ENCODE measurements around the gene TESMIN. TPM values are rescaled to one million over a fixed set of nuclear protein-coding genes. Genes with fewer than 3 reads are reported as not detected.

Gene TESMIN
- total RNA-seq, 1 experiment from 2014 or later = 24.8 TPM

DNA sequence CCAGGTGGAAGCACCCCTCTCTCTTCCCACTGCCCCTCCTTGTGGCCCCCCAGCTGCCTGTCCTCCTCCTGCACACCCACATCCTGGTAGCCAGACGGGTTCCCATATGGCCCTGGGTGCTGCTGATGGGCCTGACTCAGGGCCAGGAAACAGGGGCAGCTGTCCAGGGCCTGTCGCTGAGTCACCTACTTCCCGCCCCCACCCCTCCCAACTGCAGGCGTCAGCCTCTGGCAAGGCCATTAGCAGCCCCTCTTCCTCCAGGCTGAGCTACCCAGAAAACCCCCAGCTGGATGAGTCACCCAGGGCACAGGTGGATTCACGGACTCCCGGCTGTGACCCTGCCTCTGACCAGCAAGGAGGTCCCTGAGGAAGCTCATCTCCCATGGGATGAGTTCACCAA is 73.9 kb downstream of the TESMIN start (continued):
- TF ChIP-seq, protein P1, sequence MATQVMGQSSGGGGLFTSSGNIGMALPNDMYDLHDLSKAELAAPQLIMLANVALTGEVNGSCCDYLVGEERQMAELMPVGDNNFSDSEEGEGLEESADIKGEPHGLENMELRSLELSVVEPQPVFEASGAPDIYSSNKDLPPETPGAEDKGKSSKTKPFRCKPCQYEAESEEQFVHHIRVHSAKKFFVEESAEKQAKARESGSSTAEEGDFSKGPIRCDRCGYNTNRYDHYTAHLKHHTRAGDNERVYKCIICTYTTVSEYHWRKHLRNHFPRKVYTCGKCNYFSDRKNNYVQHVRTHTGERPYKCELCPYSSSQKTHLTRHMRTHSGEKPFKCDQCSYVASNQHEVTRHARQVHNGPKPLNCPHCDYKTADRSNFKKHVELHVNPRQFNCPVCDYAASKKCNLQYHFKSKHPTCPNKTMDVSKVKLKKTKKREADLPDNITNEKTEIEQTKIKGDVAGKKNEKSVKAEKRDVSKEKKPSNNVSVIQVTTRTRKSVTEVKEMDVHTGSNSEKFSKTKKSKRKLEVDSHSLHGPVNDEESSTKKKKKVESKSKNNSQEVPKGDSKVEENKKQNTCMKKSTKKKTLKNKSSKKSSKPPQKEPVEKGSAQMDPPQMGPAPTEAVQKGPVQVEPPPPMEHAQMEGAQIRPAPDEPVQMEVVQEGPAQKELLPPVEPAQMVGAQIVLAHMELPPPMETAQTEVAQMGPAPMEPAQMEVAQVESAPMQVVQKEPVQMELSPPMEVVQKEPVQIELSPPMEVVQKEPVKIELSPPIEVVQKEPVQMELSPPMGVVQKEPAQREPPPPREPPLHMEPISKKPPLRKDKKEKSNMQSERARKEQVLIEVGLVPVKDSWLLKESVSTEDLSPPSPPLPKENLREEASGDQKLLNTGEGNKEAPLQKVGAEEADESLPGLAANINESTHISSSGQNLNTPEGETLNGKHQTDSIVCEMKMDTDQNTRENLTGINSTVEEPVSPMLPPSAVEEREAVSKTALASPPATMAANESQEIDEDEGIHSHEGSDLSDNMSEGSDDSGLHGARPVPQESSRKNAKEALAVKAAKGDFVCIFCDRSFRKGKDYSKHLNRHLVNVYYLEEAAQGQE (IDR thresholded peaks at IDR 0.05; ENCODE audit: low read depth) = no peak

- Histone ChIP-seq H3K36me3 (ENCODE audit: control insufficient read depth in 1 of 2, insufficient read depth in 2 of 2, low read length in 2 of 2) (no peaks in the 10 kb centered on the region), H3K4me3 (replicated peaks in 1 of 2; ENCODE audit: low read depth in 1 of 2, low read length in 2 of 2) (no peak overlapping the region), H3K9me3 (ENCODE audit: control insufficient read depth in 1 of 2, insufficient read depth in 1 of 2, low read depth in 1 of 2, low read length in 2 of 2) (peaks cover 0 to 3% of the 10 kb centered on the region in 2 experiments; a peak in 1 of 4 replicates), H3K79me2 (ENCODE audit: insufficient read depth, low read length) (no peaks in the 10 kb centered on the region), H4K20me1 (ENCODE audit: insufficient read depth) (no peaks in the 10 kb centered on the region), H3K9ac (ENCODE audit: low read length) (no peak overlapping the region), H2AFZ (ENCODE audit: low read depth, low read length, poor library complexity, severe bottlenecking) (no peak overlapping the region), H3K27ac (ENCODE audit: low read depth, low read length) (no peak overlapping the region), H3K27me3 (ENCODE audit: insufficient read depth, low read length) (no peaks in the 10 kb centered on the region), H3K9me2 (ENCODE audit: insufficient read depth) (no peaks in the 10 kb centered on the region), H3K4me1 (ENCODE audit: control insufficient read depth in 1 of 2, insufficient read depth in 2 of 2, low read length in 2 of 2) (peaks cover 10 to 15% of the 10 kb centered on the region in 2 experiments), H3K4me2 (ENCODE audit: low read length) (no peak overlapping the region)
- CTCF ChIA-PET = no interaction called here
- BruUV-seq (replicated peaks) = no TSS peak
- RAD21 ChIA-PET (ENCODE audit: low non-redundant PET in 1 of 2, low total read pairs in 2 of 2, uncharacterized antibody in 2 of 2, unreplicated experiment in 2 of 2) = no interaction called here
- ATAC-seq = no peak
- no peak for DNase-seq (ENCODE audit: low read depth, low spot score)
- intact Hi-C loops (cut with micrococcal nuclease) = no loop called here
- POLR2A ChIA-PET = no interaction called here
- TF ChIP-seq, protein P2, sequence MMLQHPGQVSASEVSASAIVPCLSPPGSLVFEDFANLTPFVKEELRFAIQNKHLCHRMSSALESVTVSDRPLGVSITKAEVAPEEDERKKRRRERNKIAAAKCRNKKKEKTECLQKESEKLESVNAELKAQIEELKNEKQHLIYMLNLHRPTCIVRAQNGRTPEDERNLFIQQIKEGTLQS (IDR thresholded peaks at IDR 0.05) = no peak
- TF ChIP-seq CEBPB (IDR thresholded peaks at IDR 0.05; ENCODE audit: low read depth) = no peak
Measured at GRCh38 chr11:68674461-68674860, 76.9 kb downstream of the TESMIN start.

DNA sequence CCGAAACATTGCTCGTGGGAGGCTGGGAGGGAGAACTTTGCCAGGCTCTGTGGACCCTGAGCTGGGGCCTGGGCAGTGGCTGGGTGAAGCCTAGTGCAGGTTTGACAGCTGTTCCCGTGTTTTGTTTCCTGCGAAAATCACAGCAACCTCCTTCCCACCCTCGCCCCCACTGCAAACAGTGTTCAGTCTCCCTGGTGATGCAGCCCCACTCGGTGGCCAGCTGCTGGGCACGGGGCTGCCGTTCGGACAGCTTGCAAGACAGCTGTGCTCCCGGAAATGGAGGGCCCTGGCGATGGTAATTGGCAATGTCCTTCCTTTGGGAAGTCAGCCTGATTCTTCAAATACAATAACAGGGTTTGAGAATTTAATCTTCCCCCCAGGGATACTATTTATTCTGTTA is 77.3 kb downstream of the TESMIN start:
- Histone ChIP-seq H2AFZ (ENCODE audit: low read depth, low read length, poor library complexity, severe bottlenecking) (no peak overlapping the region), H3K4me3 (replicated peaks in 1 of 2; ENCODE audit: low read depth in 1 of 2, low read length in 2 of 2) (no peak overlapping the region), H3K36me3 (ENCODE audit: control insufficient read depth in 1 of 2, insufficient read depth in 2 of 2, low read length in 2 of 2) (no peaks in the 10 kb centered on the region), H3K9me3 (ENCODE audit: control insufficient read depth in 1 of 2, insufficient read depth in 1 of 2, low read depth in 1 of 2, low read length in 2 of 2) (peaks cover 0 to 3% of the 10 kb centered on the region in 2 experiments; a peak in 1 of 4 replicates), H3K27ac (ENCODE audit: low read depth, low read length) (no peak overlapping the region), H3K9me2 (ENCODE audit: insufficient read depth) (no peaks in the 10 kb centered on the region), H3K4me1 (ENCODE audit: control insufficient read depth in 1 of 2, insufficient read depth in 2 of 2, low read length in 2 of 2) (peaks cover 10 to 15% of the 10 kb centered on the region in 2 experiments), H3K4me2 (ENCODE audit: low read length) (no peak overlapping the region), H4K20me1 (ENCODE audit: insufficient read depth) (no peaks in the 10 kb centered on the region), H3K27me3 (ENCODE audit: insufficient read depth, low read length) (no peaks in the 10 kb centered on the region), H3K9ac (ENCODE audit: low read length) (no peak overlapping the region), H3K79me2 (ENCODE audit: insufficient read depth, low read length) (no peaks in the 10 kb centered on the region)
- ChIA-PET POLR2A (no interaction called here), RAD21 (ENCODE audit: low non-redundant PET in 1 of 2, low total read pairs in 2 of 2, uncharacterized antibody in 2 of 2, unreplicated experiment in 2 of 2) (no interaction called here), CTCF (no interaction called here)
- DNase-seq (ENCODE audit: low read depth, low spot score) (no peak), ATAC-seq (no peak)
- intact Hi-C loops (cut with micrococcal nuclease) = no loop called here
- BruUV-seq (replicated peaks) = no TSS peak
- TF ChIP-seq SRF (IDR thresholded peaks at IDR 0.05; ENCODE audit: low read depth) (no peak), ZBTB33 (IDR thresholded peaks at IDR 0.05; ENCODE audit: extremely low read depth, insufficient replicate concordance, low read length) (no peak), SIN3A (IDR thresholded peaks at IDR 0.05; ENCODE audit: low read depth) (no peak), SP1 (IDR thresholded peaks at IDR 0.05; ENCODE audit: low read depth) (no peak), RAD21 (IDR thresholded peaks at IDR 0.05; ENCODE audit: low read depth) (no peak), ELF1 (IDR thresholded peaks at IDR 0.05; ENCODE audit: borderline replicate concordance, low read depth) (no peak)
- TF ChIP-seq, protein P1 (IDR thresholded peaks at IDR 0.05; ENCODE audit: low read depth) = no peak
